GM18519 (cell line): ENCODE measurements around the gene PSIP1.
"Not testable (repeated sequence)": the region's sequence is repeated elsewhere in the genome, so short reads cannot be mapped to it uniquely, and the experiment has no call there.

Experiments
- ATAC-seq: cut with Tn5 transposase; IDR thresholded peaks from one replicate; pipeline ENCODE4 v1.9.1; 2021; ENCODE audit warnings: mild to moderate bottlenecking, moderate library complexity; ENCODE audit not compliant: unreplicated experiment, low FRiP score

The PSIP1 gene

DNA sequence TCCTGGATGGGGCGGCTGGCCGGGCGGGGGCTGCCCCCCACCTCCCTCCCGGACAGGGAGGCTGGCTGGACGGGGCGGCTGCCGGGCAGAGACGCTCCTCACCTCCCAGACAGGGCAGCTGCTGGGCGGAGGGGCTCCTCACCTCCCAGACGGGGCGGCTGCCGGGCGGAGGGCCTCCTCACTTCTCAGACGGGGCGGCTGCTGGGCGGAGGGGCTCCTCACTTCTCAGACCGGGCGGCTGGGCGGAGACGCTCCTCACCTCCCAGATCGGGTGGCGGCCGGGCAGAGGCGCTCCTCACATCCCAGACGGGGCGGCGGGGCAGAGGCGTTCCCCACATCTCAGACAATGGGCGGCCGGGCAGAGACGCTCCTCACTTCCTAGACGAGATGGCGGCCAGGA lies 68.5 kb downstream of the PSIP1 start:
- ATAC-seq: not testable (repeated sequence)

- not testable (repeated sequence) for ATAC-seq
These were observed 68.9 kb downstream of the PSIP1 start for GRCh38 chr9:15441841-15442240.

DNA sequence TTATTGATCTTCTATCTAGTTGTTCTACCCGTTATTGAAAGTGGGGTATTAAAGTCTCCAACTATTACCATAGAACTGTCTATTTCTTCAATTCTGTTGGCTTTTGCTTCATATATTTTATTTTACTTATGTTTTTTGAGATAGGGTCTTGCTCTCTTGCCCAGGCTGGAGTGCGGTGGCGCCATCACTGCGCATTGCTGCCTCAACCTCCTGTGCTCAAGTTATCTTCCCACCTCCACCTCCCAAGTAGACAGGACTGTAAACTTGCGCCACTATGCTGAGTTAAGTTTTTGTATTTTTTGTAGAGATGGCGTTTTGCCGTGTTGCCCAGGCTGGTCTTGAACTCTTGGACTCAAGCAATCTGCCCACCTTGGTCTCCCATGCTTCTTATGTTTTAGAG lies 71.9 kb downstream of the PSIP1 start:
- ATAC-seq: no peak

- ATAC-seq: no peak
These were observed 77.1 kb downstream of the PSIP1 start for GRCh38 chr9:15433661-15434060.

DNA sequence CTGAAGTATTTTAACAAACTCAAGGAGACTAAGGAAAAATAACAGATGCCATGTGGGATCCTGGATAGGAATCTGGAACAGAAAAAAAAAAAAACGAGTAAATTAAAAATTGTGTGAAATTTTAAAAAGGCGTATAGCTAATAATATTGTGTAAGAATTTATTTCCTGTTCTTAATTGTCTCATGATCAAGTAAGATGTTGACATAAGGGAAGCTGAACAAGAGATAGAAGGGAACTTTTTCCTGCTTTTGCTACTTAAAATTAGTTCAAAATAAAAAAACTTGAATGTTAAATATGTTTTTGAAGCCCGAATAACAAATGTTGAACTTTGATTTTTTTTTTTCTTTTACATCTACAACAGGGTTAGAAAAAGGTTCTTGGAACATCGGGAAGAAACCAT lies 77.6 kb downstream of the PSIP1 start:
- ATAC-seq: no peak

DNA sequence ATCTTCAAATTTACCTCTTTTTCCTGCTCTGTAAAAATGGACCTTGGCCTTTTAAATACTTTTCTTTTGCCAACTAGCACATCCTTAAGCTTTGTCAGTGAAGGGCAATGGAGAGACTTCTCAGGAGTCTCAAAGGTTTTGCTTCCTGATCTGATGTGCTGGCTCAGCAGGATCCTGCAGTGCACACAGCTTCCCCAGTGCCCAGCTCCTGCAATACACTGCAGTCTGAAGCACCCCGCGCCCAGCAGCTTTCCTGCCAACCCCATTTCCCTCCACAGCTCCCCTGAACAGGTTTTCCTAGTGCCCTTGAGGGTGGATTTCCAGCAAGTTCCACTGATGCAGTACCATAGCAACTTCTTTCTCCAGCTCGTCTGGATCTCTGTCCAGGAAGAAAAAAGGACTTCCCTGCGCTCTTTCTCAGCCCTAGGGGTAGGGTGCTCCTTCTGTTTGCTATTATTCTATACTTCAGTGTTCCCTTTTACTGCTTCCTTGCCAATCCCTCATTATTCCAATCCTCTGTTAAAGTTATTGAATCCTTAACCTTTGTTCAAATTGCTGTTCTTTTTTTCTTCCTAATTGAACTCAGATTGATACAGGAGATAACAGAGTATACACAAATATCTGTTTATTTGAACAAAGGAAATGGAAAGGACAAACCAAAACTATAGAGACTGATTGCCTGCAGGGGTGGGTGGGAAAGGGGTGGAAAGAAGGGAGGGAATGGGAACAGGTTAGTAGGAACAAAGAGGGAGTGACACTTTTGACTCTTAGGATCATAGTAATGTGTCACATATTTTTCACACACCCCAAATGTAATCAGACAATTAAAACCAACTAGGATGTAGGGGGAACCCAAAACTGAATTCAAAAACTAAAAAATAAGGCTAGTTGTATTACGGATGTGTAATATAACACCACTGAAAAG lies 79.6 kb downstream of the PSIP1 start:
- no peak for ATAC-seq

- not testable (repeated sequence) for ATAC-seq
These were observed 83.1 kb downstream of the PSIP1 start for GRCh38 chr9:15427702-15428101.

DNA sequence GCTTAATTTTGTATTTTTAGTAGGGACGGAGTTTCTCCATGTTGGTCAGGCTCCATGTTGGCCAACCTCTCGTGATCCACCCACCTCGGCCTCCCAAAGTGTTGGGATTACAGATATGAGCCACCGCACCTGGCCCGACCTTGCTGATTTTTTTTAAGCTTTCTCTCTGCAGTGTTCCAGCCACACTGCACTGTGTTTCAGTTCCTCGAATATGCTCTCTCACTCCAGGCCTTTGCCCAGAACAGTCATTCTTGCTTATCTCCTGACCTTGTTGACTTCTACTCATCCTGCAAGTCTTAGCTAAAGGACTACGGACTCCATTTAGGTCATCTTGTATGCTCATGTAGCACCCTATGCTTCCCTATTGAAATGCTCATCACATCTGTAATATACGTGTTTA lies 84.8 kb downstream of the PSIP1 start:
- ATAC-seq: peak; percentile 36

DNA sequence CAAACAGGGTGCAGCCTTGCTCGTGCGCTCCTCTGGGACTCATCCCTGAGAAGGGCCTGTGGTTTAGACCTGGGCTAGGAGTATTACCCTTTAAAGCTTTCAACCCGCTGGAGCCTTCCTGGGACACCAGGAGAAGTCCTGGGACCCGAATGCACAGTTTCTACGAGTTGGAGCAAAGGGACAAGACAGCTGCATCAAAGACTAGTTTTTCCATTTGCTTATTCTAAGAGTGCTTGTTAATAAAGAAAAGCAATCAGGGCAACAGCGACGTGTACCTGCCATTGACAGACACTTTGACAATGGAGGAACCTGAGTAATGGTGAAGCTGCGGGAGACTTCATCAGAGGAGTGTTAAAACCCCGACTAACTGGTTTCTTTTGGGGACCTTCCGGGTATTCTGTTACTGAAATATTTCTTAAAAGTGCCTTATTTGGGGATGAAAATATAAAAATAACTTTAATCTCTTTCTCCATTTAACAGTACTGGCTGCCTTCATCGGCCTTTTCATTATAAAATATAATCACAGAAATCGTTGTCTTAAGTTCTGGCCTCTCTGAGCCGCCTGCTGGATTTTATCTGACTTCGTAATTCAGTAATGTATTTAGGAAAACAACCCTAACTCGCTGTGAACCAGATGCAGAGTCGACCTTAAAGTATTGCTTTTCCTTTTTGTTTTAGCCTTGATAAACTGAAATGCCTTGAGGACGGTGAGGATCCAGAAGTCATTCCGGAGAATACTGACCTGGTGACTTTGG lies 87.4 kb downstream of the PSIP1 start:
- peak; percentile 0 for ATAC-seq

DNA sequence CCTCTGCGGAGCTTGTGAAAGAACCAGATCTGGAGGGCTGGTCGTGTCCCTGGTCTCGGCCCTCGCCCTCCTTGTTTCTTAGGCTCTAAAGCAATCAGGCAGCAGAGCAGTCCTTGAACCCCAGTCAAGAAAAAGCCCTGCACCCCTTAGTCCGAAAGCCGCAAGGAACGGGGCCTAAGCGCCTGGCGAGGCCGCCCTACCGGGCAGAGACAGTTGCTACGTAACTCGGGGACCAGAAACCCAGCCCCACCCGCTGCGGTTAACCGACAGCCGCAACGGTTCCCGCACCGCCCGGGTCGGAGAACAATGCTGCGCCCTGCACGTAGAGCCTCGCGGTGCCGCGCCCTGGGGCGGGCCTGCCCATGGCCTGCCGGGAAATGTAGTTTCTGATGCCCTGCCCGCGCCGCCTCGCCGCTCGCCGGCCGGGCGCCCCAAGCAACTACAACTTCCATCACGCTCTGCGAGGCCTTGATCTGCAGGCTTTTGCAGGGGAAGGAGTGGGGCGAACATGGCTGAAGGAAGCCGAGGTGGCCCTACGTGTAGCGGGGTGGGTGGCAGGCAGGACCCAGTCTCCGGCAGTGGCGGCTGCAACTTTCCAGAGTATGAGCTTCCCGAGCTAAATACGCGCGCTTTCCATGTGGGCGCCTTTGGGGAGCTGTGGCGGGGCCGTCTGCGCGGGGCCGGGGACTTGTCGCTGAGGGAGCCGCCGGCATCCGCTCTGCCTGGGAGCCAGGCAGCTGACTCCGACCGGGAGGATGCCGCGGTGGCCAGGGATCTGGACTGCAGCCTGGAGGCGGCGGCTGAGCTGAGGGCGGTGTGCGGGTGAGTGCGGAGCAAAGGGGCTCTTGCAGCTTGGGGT lies 88.2 kb downstream of the PSIP1 start, which contains the start of gene SNAPC3:
SNAPC3 (plus strand) TSS at position 505 of the 859 bp plus-strand sequence; CDS start at position 509, 4 bp downstream.
- peak; percentile 98 for ATAC-seq

DNA sequence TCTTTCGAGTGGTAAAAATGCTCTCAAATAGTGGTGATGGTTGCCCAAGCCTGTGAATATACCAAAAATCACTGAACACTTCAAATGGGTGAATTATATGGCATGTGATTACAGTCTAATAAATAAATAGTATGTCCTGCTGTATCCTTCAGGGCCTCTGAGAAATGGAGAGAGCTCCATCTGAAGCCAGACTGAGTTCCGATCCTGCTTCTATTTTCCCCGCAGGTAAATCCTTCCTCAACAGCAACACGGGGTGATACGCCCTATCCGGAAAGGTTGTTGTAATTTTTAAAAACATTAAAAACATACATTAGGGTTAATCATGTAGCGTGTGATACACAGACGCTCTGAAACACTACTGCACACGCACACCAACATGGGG lies 88.8 kb downstream of the PSIP1 start:
- no peak for ATAC-seq

DNA sequence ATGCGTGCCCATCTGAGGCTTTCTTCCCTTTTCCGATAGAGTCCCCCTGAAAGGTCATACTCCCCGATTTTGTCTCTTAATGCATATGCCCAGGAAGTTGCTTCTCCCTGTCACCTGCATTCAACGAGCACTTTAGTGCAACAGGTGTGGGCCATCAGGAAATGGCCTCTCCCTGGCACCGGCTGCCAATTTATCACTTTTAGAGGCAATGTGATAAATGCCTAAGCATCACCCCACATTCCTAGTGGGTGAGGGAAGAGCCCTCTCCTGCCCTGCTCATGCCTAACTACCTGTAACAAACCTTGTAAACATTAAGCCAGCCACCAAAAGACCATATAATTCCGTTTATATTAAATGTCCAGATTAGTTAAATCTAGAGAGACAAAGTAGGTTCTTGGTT lies 89.2 kb downstream of the PSIP1 start:
- ATAC-seq: no peak

GRCh38 chr9:15420796-15421195 lies 90.0 kb downstream of the PSIP1 start:
- ATAC-seq: no peak

DNA sequence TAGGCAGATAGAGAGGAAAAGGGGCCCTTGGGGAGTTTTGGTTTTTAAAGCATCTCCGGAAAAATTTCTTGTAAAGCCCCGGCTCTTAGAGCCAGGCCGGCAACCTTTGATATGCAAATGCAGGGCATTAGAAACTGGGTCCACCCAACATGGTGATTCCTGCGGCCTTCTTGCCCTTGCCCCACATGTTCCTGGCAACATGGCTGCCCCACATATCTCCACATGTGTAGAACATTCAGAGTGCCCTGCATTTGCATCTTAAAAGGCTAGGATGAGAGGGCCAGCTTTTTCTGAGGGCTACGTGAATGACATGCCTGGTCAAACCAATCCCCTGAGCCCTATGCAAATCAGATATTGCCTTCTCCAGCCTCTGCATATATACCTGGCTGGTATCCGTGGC lies 93.1 kb downstream of the PSIP1 start:
- no peak for ATAC-seq

DNA sequence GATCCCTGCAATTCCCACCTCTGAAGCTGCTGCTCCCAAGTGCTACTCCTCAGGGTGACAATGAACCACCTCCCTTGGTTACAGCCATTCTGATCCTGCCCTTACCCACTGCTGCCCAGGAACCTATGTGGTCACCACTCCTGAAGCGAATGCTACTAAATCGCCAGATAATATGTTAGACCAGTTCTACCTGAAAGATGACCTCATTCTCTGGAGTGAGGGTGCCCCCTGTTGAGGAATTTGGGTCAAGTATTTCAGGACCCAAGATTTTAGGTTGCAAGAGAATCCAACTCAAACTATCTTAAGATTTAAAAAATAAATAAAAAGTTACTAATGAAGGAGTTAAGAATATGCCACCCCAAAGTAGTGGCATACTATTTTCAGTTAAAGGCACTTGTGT lies 93.9 kb downstream of the PSIP1 start:
- peak; percentile 69 for ATAC-seq
